Measurements from ENCODE around the gene PRDM1.

The PRDM1 gene

GRCh38 chr6:106101466-106101865 is 15.3 kb downstream of the PRDM1 start:
- H3K79me2 ChIP-seq (ENCODE audit: insufficient read depth, low read length) = no peaks in the 10 kb centered on the region
- peaks cover 57% of the 10 kb centered on the region for H3K4me1 ChIP-seq (ENCODE audit: insufficient read depth, low read length, poor library complexity, severe bottlenecking)
- H3K4me2 ChIP-seq (ENCODE audit: low read depth, low read length, poor library complexity, severe bottlenecking) = no peak overlapping the region

GRCh38 chr6:106102034-106102433 is 15.9 kb downstream of the PRDM1 start:
- no peaks in the 10 kb centered on the region for H3K27me3 ChIP-seq (ENCODE audit: insufficient read depth, low read length, poor library complexity, severe bottlenecking)
- no peaks in the 10 kb centered on the region for H3K9me3 ChIP-seq (ENCODE audit: insufficient read depth, low read depth, low read length)
- H3K9ac ChIP-seq (ENCODE audit: low read depth, low read length, poor library complexity, severe bottlenecking) = no peak overlapping the region
- no peaks in the 10 kb centered on the region for H3K79me2 ChIP-seq (ENCODE audit: insufficient read depth, low read length)
- no peaks in the 10 kb centered on the region for H3F3A ChIP-seq (ENCODE audit: low read depth)
- H2AFZ ChIP-seq (ENCODE audit: low read length) = no peak overlapping the region
- TF ChIP-seq EZH2phosphoT487 (IDR thresholded peaks at IDR 0.05; ENCODE audit: borderline replicate concordance) = no peak
- TF ChIP-seq, protein P1, sequence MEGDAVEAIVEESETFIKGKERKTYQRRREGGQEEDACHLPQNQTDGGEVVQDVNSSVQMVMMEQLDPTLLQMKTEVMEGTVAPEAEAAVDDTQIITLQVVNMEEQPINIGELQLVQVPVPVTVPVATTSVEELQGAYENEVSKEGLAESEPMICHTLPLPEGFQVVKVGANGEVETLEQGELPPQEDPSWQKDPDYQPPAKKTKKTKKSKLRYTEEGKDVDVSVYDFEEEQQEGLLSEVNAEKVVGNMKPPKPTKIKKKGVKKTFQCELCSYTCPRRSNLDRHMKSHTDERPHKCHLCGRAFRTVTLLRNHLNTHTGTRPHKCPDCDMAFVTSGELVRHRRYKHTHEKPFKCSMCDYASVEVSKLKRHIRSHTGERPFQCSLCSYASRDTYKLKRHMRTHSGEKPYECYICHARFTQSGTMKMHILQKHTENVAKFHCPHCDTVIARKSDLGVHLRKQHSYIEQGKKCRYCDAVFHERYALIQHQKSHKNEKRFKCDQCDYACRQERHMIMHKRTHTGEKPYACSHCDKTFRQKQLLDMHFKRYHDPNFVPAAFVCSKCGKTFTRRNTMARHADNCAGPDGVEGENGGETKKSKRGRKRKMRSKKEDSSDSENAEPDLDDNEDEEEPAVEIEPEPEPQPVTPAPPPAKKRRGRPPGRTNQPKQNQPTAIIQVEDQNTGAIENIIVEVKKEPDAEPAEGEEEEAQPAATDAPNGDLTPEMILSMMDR (conservative IDR thresholded peaks at IDR 0.05; ENCODE audit: low read length) = no peak
- no peaks in the 10 kb centered on the region for H3K9me2 ChIP-seq (replicated peaks; ENCODE audit: low read depth, low read length)
- no peaks in the 10 kb centered on the region for H3K36me3 ChIP-seq (ENCODE audit: insufficient read depth, low read length)
- no peak overlapping the region for H3K4me2 ChIP-seq (ENCODE audit: low read depth, low read length, poor library complexity, severe bottlenecking)
- no peak overlapping the region for H3K4me3 ChIP-seq (ENCODE audit: low read length, poor library complexity, severe bottlenecking)
- no peaks in the 10 kb centered on the region for H4K20me1 ChIP-seq (ENCODE audit: insufficient read depth, low read length, poor library complexity, severe bottlenecking)
- peaks cover 57% of the 10 kb centered on the region for H3K4me1 ChIP-seq (ENCODE audit: insufficient read depth, low read length, poor library complexity, severe bottlenecking)

More at GRCh38 chr6:106101466-106101865, 15.3 kb downstream of the PRDM1 start:
- no peaks in the 10 kb centered on the region for H3K36me3 ChIP-seq (ENCODE audit: insufficient read depth, low read length)
- H3K9me2 ChIP-seq (replicated peaks; ENCODE audit: low read depth, low read length) = no peaks in the 10 kb centered on the region
- no peaks in the 10 kb centered on the region for H3K27me3 ChIP-seq (ENCODE audit: insufficient read depth, low read length, poor library complexity, severe bottlenecking)
- no peak overlapping the region for H3K4me3 ChIP-seq (ENCODE audit: low read length, poor library complexity, severe bottlenecking)
- H3F3A ChIP-seq (ENCODE audit: low read depth) = no peaks in the 10 kb centered on the region
- no peak overlapping the region for H3K9ac ChIP-seq (ENCODE audit: low read depth, low read length, poor library complexity, severe bottlenecking)
- H3K9me3 ChIP-seq (ENCODE audit: insufficient read depth, low read depth, low read length) = no peaks in the 10 kb centered on the region
- H2AFZ ChIP-seq (ENCODE audit: low read length) = no peak overlapping the region
- no peak for TF ChIP-seq EZH2phosphoT487 (IDR thresholded peaks at IDR 0.05; ENCODE audit: borderline replicate concordance)
- TF ChIP-seq, protein P1 (conservative IDR thresholded peaks at IDR 0.05; ENCODE audit: low read length) = no peak
- H4K20me1 ChIP-seq (ENCODE audit: insufficient read depth, low read length, poor library complexity, severe bottlenecking) = no peaks in the 10 kb centered on the region

- Histone ChIP-seq H3F3A (ENCODE audit: low read depth) (no peaks in the 10 kb centered on the region), H3K4me2 (ENCODE audit: low read depth, low read length, poor library complexity, severe bottlenecking) (peak overlapping the region; percentile 63), H3K4me1 (ENCODE audit: insufficient read depth, low read length, poor library complexity, severe bottlenecking) (peaks cover 56% of the 10 kb centered on the region), H3K27me3 (ENCODE audit: insufficient read depth, low read length, poor library complexity, severe bottlenecking) (no peaks in the 10 kb centered on the region), H3K9ac (ENCODE audit: low read depth, low read length, poor library complexity, severe bottlenecking) (no peak overlapping the region), H2AFZ (ENCODE audit: low read length) (no peak overlapping the region), H3K9me2 (replicated peaks; ENCODE audit: low read depth, low read length) (no peaks in the 10 kb centered on the region), H3K4me3 (ENCODE audit: low read length, poor library complexity, severe bottlenecking) (peak overlapping the region; percentile 33), H3K9me3 (ENCODE audit: insufficient read depth, low read depth, low read length) (no peaks in the 10 kb centered on the region), H3K36me3 (ENCODE audit: insufficient read depth, low read length) (no peaks in the 10 kb centered on the region), H4K20me1 (ENCODE audit: insufficient read depth, low read length, poor library complexity, severe bottlenecking) (no peaks in the 10 kb centered on the region), H3K79me2 (ENCODE audit: insufficient read depth, low read length) (no peaks in the 10 kb centered on the region)
- TF ChIP-seq EZH2phosphoT487 (IDR thresholded peaks at IDR 0.05; ENCODE audit: borderline replicate concordance) = no peak
- TF ChIP-seq, protein P1 (conservative IDR thresholded peaks at IDR 0.05; ENCODE audit: low read length) = no peak
Measured at GRCh38 chr6:106102967-106103727, 17.0 kb downstream of the PRDM1 start.

Data from Loucy (cell line).